NCI-H1694 (cell line): ENCODE measurements around the gene ADGRL3.

ENCODE experiments used
- DNase-seq: peaks from one replicate; lab custom pipeline; 2025; lab: John Stamatoyannopoulos, UW

The ADGRL3 gene

GRCh38 chr4:61426229-61426628 lies 226.1 kb downstream of the ADGRL3 start:
- no peak for DNase-seq

GRCh38 chr4:61427099-61427817 lies 227.1 kb downstream of the ADGRL3 start:
- DNase-seq: no peak

GRCh38 chr4:61427818-61428495 lies 227.8 kb downstream of the ADGRL3 start:
- DNase-seq: no peak

GRCh38 chr4:61428950-61429349 lies 228.8 kb downstream of the ADGRL3 start:
- no peak for DNase-seq

- DNase-seq: no peak
Measured at GRCh38 chr4:61431131-61431530, 231.0 kb downstream of the ADGRL3 start.

- DNase-seq: no peak
Measured at GRCh38 chr4:61437923-61438322, 237.8 kb downstream of the ADGRL3 start.

- DNase-seq: no peak
Measured at GRCh38 chr4:61440321-61440720, 240.2 kb downstream of the ADGRL3 start.

GRCh38 chr4:61442936-61443335 lies 242.8 kb downstream of the ADGRL3 start:
- DNase-seq: no peak

GRCh38 chr4:61443813-61444510 lies 243.8 kb downstream of the ADGRL3 start:
- no peak for DNase-seq

GRCh38 chr4:61445374-61446063 lies 245.4 kb downstream of the ADGRL3 start:
- no peak for DNase-seq

GRCh38 chr4:61446941-61447340 lies 246.8 kb downstream of the ADGRL3 start:
- DNase-seq: no peak

- no peak for DNase-seq
Measured at GRCh38 chr4:61447918-61448317, 247.8 kb downstream of the ADGRL3 start.

GRCh38 chr4:61451935-61452334 lies 251.8 kb downstream of the ADGRL3 start:
- DNase-seq: no peak

- no peak for DNase-seq
Measured at GRCh38 chr4:61461956-61462355, 261.8 kb downstream of the ADGRL3 start.

GRCh38 chr4:61462451-61463326 lies 262.6 kb downstream of the ADGRL3 start:
- no peak for DNase-seq

- no peak for DNase-seq
Measured at GRCh38 chr4:61468024-61468720, 268.0 kb downstream of the ADGRL3 start.

GRCh38 chr4:61473306-61473705 lies 273.2 kb downstream of the ADGRL3 start:
- no peak for DNase-seq

GRCh38 chr4:61478340-61478739 lies 278.2 kb downstream of the ADGRL3 start:
- no peak for DNase-seq

GRCh38 chr4:61485056-61485455 lies 284.9 kb downstream of the ADGRL3 start:
- no peak for DNase-seq

- no peak for DNase-seq
Measured at GRCh38 chr4:61489927-61490326, 289.8 kb downstream of the ADGRL3 start.

GRCh38 chr4:61493041-61493440 lies 292.9 kb downstream of the ADGRL3 start:
- DNase-seq: no peak
